Activated B cell treated with CpG ODN at 0.5 μM for 24 hours (primary cell): ENCODE measurements around the gene ALDH3A1. TPM values are rescaled to one million over a fixed set of nuclear protein-coding genes. Genes with fewer than 3 reads are reported as not detected.

ENCODE experiments used
- ATAC-seq: fragments of 200-7000 bp; cut with Tn5 transposase; one replicate; pipeline ENCODE4 v1.10.0; 2021; ENCODE audit warnings: low read depth, mild to moderate bottlenecking, moderate library complexity
- CTCF ChIA-PET: fragments of 350-600 bp; sonication (Branson Sonifier 250); formaldehyde crosslinking; loops from one replicate; lab custom pipeline; 2021; ENCODE audit warnings: antibody characterized with exemption; lab: Charles Lee
- POLR2A ChIA-PET: fragments of 350-600 bp; sonication (Branson Sonifier 250); formaldehyde crosslinking; loops from one replicate; lab custom pipeline; 2021; ENCODE audit warnings: antibody characterized with exemption; lab: Charles Lee
- DNase-seq: peaks from one replicate; pipeline ENCODE4 v3.0.0; 2022
- H3K27ac Mint-ChIP-seq: one replicate; pipeline ENCODE4 v1.8.0; 2020; ENCODE audit warnings: mixed read lengths
- H3K27me3 Mint-ChIP-seq: one replicate; pipeline ENCODE4 v1.8.0; 2021; ENCODE audit warnings: mixed read lengths
- H3K36me3 Mint-ChIP-seq: one replicate; pipeline ENCODE4 v1.8.0; 2021; ENCODE audit warnings: low read depth, mixed read lengths
- H3K4me1 Mint-ChIP-seq: one replicate; pipeline ENCODE4 v1.8.0; 2021; ENCODE audit warnings: mixed read lengths
- H3K4me3 Mint-ChIP-seq: one replicate; pipeline ENCODE4 v1.8.0; 2020; ENCODE audit warnings: mild to moderate bottlenecking, mixed read lengths
- H3K9me3 Mint-ChIP-seq: one replicate; pipeline ENCODE4 v1.8.0; 2020; ENCODE audit warnings: mixed read lengths
- intact Hi-C: fragments of 100-400 bp; cut with micrococcal nuclease; formaldehyde crosslinking; loops from one replicate; pipeline ENCODE4 v1.15.1; 2024
- total RNA-seq: library from RNA; stranded (reverse); gene quantifications from 2 replicates; pipeline ENCODE4 v1.2.3, GENCODE V29; 2022
- TF ChIP-seq, protein P1 (sequence below): fragments of 200-600 bp; IDR thresholded peaks from one replicate; pipeline ENCODE4 v1.8.0; 2022; ENCODE audit warnings: antibody characterized with exemption, mild to moderate bottlenecking

ALDH3A1 gene
- total RNA-seq, 1 donor from 2014 or later = not detected

DNA sequence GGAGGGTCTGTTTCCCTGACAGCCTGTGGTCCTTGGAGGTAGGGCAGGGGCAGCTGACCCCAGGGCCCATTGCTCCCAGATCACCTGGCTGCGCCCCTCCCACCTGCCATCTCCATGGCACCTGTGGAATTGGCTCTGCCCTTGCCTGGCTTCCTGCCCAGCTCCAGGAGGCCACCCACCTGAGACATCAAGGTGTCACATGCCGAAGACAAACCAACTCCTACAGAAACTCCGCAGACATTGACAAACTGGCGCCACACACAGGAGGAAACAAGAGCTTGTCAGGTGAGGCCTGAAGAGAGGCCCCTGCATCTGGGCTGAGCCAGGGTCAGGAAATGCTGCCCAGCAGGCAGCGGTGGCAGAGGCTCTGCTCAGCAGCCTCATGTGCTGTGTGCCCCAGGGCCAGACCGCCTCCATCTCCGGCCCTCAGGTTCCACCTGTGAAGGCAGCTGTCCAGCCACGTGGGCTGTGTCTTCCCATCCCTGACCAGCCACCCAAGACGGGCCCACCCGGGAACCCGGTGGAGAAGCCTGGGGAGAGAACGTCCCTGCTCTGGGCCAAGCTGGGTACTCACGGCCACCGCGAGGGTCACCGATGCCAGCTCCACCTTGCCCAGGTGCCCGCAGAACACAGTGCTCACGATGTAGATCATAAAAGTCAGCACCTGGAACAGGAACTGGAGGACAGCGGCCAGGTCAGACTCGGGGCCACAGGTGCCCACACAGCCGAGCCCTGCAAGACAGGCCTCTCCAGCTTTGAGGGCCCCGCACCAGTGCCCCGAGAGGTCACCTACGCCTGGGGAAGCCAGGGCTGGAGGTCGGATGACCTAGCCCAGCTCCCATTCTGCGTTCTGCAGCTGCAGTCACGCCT, 33.3 kb downstream of the ALDH3A1 start:
- no peak for DNase-seq
- intact Hi-C loops = no loop called here
- TF ChIP-seq, protein P1, sequence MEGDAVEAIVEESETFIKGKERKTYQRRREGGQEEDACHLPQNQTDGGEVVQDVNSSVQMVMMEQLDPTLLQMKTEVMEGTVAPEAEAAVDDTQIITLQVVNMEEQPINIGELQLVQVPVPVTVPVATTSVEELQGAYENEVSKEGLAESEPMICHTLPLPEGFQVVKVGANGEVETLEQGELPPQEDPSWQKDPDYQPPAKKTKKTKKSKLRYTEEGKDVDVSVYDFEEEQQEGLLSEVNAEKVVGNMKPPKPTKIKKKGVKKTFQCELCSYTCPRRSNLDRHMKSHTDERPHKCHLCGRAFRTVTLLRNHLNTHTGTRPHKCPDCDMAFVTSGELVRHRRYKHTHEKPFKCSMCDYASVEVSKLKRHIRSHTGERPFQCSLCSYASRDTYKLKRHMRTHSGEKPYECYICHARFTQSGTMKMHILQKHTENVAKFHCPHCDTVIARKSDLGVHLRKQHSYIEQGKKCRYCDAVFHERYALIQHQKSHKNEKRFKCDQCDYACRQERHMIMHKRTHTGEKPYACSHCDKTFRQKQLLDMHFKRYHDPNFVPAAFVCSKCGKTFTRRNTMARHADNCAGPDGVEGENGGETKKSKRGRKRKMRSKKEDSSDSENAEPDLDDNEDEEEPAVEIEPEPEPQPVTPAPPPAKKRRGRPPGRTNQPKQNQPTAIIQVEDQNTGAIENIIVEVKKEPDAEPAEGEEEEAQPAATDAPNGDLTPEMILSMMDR = no peak
- no peaks in the 10 kb centered on the region for H3K9me3 Mint-ChIP-seq
- no peaks in the 10 kb centered on the region for H3K4me1 Mint-ChIP-seq
- POLR2A ChIA-PET = interaction anchor here (0.6 kb wide), 2 partner anchors 138 to 230 kb away, joined by 7 to 8 read pairs; no protein-coding TSS in a partner anchor
- no peaks in the 10 kb centered on the region for H3K36me3 Mint-ChIP-seq
- H3K27me3 Mint-ChIP-seq = peaks cover under 1% of the 10 kb centered on the region
- CTCF ChIA-PET = no interaction called here
- no peak overlapping the region for H3K4me3 Mint-ChIP-seq
- no peak overlapping the region for H3K27ac Mint-ChIP-seq
- ATAC-seq = no peak

DNA sequence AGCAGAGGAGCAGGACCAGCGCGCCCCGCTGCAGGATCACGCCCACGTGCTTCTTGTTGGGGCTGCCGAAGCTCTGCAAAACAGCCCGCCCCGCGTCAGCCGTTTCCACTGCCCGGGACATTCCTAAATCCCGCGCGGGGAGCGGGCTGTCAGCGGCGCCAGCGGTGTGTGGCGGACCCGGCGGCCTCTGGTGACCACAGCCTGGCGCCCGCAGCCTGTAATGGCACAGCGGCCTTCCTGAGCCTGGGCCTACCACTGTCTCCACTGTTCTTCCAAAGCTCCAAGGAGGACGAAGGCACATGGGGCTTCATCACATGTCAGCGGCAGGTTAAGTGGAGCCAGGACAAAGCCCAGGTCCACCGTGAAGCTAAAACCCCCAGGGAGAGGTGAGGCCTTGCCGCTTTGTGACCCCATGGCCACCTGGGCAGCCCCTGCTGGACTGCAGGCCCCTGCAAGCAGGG, 34.2 kb downstream of the ALDH3A1 start:
- DNase-seq (no peak), ATAC-seq (no peak)
- Mint-ChIP-seq H3K9me3 (no peaks in the 10 kb centered on the region), H3K4me3 (no peak overlapping the region), H3K27ac (no peak overlapping the region), H3K4me1 (no peaks in the 10 kb centered on the region), H3K27me3 (no peaks in the 10 kb centered on the region), H3K36me3 (no peaks in the 10 kb centered on the region)
- ChIA-PET CTCF (no interaction called here), POLR2A (interaction anchor here (0.6 kb wide), 2 partner anchors 138 to 229 kb away, joined by 7 to 8 read pairs; no protein-coding TSS in a partner anchor)
- intact Hi-C loops = no loop called here
- TF ChIP-seq, protein P1 = no peak

DNA sequence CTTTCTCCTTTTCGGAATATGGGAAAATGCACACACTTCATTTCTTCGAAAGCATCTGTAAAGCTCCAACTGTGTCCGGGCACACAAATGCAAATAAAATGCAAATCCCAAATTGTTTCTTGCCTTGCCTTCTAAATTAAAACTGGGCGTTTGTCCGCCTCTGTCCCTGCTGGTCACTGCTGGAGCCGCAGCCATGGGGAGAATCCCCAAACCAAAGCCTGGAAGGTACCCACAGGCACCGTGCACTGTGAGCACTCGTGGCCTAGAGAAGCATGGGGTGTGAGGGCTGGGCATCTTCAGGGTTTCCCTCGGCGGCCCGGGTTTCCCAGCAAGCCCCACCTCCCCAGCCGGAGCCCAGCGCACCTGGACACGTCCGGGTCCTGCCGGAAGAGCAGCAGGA, 34.6 kb downstream of the ALDH3A1 start:
- ATAC-seq = no peak
- intact Hi-C loops = no loop called here
- H3K36me3 Mint-ChIP-seq = no peaks in the 10 kb centered on the region

GRCh38 chr17:19712436-19713004, 35.6 kb downstream of the ALDH3A1 start:
- no peak overlapping the region for H3K4me3 Mint-ChIP-seq
- TF ChIP-seq, protein P1 = no peak
- POLR2A ChIA-PET = no interaction called here
- H3K27me3 Mint-ChIP-seq = no peaks in the 10 kb centered on the region
- H3K4me1 Mint-ChIP-seq = no peaks in the 10 kb centered on the region
- CTCF ChIA-PET = no interaction called here
- no peak overlapping the region for H3K27ac Mint-ChIP-seq
- H3K9me3 Mint-ChIP-seq = no peaks in the 10 kb centered on the region
- ATAC-seq = no peak
- intact Hi-C loops = no loop called here
- DNase-seq = no peak
- H3K36me3 Mint-ChIP-seq = no peaks in the 10 kb centered on the region

More for the DNA sequence above, 34.6 kb downstream of the ALDH3A1 start:
- no peak overlapping the region for H3K4me3 Mint-ChIP-seq
- H3K27me3 Mint-ChIP-seq = no peaks in the 10 kb centered on the region
- DNase-seq = no peak
- ChIA-PET POLR2A (no interaction called here), CTCF (no interaction called here)
- TF ChIP-seq, protein P1 = no peak
- no peak overlapping the region for H3K27ac Mint-ChIP-seq
- H3K9me3 Mint-ChIP-seq = no peaks in the 10 kb centered on the region
- H3K4me1 Mint-ChIP-seq = no peaks in the 10 kb centered on the region

DNA sequence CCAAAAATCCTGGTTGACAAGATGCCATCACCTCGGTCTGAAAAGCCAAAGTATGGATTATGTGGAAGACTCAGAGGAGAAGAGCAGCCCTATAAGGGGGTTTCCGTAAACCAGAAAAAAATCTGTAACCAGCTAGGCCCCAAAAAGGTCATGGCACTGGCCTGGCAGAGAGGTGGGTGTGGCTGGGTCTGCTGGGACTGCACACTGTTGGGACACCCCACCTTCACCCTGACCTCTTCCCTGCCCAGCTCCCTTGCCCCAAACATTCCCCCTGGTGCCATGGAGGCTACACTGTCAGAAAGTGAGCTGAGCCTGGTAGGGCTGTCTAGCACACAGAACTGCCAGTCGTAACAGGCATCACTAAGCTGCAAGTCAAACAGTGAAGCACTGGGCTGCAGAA, 38.3 kb downstream of the ALDH3A1 start:
- DNase-seq (no peak), ATAC-seq (no peak)
- H3K4me3 Mint-ChIP-seq = no peak overlapping the region
- H3K27me3 Mint-ChIP-seq = no peaks in the 10 kb centered on the region
- POLR2A ChIA-PET = no interaction called here
- no peaks in the 10 kb centered on the region for H3K4me1 Mint-ChIP-seq
- no peaks in the 10 kb centered on the region for H3K36me3 Mint-ChIP-seq
- no peak overlapping the region for H3K27ac Mint-ChIP-seq
- TF ChIP-seq, protein P1 = no peak
- H3K9me3 Mint-ChIP-seq = no peaks in the 10 kb centered on the region
- intact Hi-C loops = no loop called here
- CTCF ChIA-PET = no interaction called here
